ENCODE data around the gene HYAL1.

HYAL1 gene

DNA sequence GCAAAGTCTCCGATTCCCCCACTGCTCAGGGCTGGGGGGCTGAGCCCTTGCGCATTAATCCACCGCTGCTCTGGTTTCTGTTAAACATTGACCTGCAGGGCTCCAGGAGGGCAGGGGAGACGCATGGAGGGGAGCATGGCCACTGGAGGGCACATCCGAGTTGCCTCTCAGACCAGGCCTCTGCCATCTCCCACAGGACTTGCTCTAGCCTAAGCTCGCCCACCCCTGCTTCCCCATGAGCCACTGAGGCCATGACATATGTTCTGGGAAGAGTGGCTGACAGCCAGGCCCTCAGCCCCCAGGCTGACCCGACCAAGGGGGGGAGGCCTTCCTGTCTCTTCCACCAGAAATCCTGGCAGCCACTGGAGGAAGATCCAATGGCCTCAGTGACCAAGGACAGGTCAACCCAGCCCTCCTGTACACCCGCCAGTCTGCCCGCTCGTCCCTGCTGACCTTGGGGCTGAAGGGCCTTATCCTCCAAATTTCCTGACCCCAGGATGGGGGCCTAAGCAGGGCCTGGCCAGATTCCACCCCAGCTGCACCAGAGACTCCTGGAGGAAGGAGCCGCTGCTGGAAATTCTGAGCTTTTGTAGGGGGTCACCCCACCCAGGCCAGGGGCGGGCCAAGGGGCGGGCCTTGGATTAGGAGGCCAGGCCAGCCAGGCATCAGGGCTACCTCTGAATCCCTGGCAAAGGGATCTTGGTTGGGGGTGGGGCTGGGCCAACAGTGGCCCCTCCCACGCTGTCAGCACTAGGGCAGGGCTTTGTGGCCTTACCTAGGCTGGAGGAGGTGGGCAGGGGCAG lies at the start of gene HYAL1:
Gene HYAL1 (minus strand): TSS at position 562 of the 803 bp plus-strand sequence. CDS start 618 bp downstream, outside the sequence.
- DNase-seq = no peak

- no peak for DNase-seq
These were observed 49.4 kb upstream of the HYAL1 start for GRCh38 chr3:50352781-50353180.

GRCh38 chr3:50351323-50351697 lies 47.9 kb upstream of the HYAL1 start:
- no peak for DNase-seq

DNA sequence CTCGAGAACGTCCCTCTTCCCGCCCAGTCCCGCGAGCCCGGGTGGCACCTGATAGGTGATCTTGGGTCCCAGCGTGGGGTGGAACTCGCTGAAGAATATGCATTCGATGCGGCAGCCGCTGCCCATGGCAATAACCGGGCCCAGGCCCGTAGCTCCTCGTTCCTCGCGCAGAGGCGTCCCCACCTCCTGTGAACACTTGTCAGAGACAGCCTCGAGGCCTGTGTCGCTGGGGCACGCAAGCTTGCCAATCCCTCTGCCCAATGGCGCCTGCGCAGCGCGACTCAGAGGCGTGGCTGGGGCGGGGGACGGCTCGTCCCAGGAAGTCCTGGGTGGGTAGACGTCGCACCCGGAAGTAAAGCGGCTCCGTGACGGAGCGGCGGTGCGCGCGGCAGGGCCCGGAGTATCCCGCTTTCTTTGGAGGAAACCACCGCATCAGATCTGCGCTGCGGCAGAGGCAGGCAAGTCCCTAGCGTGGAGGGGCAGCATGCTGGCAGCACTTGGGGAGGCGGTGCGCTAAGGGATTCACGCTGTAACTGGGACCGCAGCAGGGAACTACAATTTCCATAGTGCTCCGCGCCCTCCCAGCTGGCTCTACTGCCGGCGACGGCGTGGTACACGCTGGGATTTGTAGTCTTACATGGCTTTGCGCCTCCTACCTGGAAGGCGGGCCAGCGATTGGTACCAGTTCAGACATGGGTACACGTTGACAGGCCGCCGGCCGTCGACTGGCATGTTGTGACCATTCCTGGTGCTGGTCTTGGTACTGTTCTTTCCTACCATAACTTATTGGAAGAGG lies 47.4 kb upstream of the HYAL1 start, which contains the start of the genes CYB561D2 and NPRL2:
Gene CYB561D2 (plus strand): TSS at position 336 of the 796 bp plus-strand sequence. CDS start 572 bp downstream, outside the sequence.
Gene NPRL2 (minus strand): TSS at position 249 of the 796 bp plus-strand sequence. CDS start 123 bp downstream, at position 126.
- peak; percentile 85 for DNase-seq

DNA sequence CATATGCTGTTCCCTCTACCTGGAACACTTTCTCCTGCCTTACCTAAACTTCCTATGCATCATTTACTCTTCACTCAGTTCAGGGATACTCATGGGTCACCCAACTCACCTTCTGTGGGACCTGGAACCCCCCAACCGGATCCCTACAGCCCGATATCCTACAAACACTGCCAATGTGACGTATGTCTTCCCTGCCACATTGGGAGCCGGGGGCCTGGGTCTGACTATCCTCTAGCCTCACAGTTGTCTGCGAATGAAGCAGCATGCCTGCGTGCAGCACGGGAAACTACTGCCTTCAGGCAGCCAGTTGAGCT lies 46.8 kb upstream of the HYAL1 start:
- DNase-seq = no peak

GRCh38 chr3:50347187-50347813 lies 43.9 kb upstream of the HYAL1 start:
- peak; percentile 27 for DNase-seq

DNA sequence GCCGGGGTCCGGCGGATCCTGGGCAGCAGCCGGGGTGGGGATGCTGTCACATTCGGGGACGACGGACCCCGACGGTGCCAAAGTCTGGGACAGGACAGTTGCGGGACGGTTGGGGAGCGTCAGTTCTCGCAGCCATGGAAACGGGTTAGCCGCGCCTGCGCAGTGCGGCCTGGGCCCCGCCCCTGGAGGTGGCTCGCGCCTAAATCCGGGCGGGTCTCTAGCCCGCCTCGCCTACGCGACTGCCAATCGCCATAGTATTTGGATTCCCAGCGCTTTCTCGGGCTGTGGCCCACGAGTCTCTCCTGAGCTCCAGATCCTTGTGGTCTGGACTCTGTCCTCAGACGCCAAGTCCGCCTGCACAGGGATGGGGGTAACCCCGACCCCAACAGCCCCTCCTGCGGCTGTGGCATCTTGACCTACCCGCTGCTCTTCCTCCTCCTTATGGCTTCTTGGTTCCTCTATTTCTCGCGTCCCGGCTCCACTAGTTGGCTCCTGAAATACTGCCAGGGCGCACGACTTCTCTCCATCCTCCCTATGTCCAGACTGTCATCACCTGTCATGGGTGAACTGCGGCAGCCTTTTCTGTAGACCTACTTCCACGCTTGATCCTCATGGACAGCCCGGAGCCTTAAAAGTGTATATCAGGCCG lies 42.3 kb upstream of the HYAL1 start, which contains the start of gene ZMYND10:
Gene ZMYND10 (minus strand): TSS at position 147 of the 649 bp plus-strand sequence. CDS start 153 bp downstream, outside the sequence.
- DNase-seq = no peak

GRCh38 chr3:50345008-50345407 lies 41.6 kb upstream of the HYAL1 start:
- no peak for DNase-seq

GRCh38 chr3:50342813-50343633 lies 39.6 kb upstream of the HYAL1 start:
- DNase-seq = no peak

GRCh38 chr3:50341996-50342650 lies 38.7 kb upstream of the HYAL1 start:
- no peak for DNase-seq

DNA sequence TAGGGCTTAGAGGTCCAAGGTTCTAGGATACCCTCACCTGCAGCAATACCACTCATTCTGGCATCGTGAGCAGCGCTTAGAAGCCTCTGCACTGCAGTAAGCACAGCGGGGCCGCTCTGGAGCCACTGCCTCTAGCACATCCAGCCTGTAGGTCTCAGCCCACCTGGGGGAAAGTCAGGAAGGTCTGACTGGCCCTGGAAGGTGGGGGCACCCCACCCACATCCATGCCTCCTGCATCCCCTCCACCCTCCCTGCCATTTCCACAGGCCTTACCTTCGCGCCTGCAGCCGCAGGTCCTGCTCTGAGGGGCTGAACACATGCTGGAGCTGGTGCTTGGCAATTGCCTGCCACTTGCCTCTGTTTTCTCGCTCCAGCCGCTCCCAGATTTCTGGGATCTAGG lies 38.2 kb upstream of the HYAL1 start:
- DNase-seq = no peak

GRCh38 chr3:50340448-50341329 lies 37.3 kb upstream of the HYAL1 start, which contains the start of gene RASSF1:
RASSF1 (minus strand) TSS chr3:50340836; CDS start chr3:50340805, 31 bp downstream.
- peak; percentile 92 for DNase-seq

DNA sequence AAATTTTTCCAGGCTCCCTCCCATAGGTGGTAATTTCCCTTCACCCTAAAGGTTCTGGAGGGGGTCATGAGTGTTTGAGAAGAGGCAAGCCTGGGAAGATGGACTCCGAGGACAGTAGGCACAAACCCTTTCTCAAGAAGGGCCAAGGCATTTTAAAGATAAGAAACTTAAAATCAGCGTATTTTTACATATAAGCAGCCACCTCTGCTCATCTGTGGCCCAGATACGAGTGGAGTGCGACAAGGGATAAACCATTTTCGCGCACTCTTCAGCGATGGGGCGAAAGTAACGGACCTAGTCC lies 36.7 kb upstream of the HYAL1 start:
- no peak for DNase-seq

DNA sequence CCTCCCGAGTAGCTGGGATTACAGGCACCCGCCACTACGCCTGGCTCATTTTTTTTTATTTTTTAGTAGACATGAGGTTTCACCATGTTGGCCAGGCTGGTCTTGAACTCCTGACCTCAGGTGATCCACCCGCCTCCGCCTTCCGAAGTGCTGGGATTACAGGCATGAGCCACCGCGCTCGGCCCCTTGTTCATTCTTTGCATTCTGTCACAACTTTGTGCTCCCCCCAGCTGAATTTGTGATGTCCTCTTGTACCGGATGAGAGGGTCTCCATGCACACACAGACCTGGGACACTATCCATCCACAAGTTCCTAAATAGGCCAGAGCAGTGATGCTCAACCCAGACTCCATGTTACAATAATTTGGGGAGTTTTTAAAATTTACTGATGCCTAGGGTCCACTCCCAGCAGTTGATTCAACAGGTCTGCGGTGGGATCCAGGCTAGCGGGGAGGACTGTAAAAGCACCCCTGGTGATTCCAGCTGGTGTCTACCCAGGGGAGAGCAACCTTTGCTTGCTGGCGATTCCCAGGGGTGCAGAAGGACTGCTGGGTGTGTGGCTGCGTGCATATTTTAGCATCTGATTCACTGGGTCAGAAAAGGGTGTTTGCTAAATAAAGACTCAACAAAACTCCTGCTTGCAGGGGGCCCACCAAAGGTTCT lies 36.2 kb upstream of the HYAL1 start:
- no peak for DNase-seq

GRCh38 chr3:50338965-50339364 lies 35.6 kb upstream of the HYAL1 start:
- DNase-seq = no peak

GRCh38 chr3:50337175-50337861 lies 33.9 kb upstream of the HYAL1 start:
- peak; percentile 96 for DNase-seq

DNA sequence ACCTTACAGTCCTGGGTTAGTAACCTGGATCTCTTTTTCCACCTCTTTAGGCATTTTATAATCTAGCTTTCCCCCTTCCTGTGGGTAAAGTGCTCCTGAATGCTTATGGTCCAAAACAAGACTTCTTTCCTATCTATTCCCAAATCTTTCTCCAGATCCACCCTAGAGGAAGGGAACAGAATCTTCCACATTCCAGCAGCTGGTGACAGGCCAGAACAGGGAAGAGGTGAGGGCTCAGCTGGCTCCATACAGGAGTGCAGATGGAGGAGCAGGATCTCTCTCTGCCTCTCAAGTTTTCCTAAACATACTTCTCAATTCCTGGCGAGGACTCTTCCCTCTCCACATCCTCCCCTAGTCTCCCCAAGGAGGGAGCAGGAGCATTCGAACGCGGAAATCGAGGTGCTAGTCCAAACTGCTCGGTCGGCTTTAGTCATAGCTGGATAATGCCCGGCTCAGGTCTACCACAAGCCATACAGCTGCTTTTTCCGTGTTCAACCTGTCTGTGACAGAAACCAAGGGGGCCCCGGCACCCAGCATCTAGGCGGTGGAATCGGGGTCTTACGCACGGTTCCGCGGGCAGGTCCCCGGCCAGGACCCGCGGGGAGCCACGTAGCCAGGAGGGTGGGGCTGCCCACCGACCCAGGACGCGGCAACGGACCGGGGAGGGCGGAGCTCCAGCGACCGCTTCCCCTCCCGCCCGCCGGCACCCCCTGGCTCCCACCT lies 33.2 kb upstream of the HYAL1 start:
- no peak for DNase-seq

- no peak for DNase-seq
These were observed 31.1 kb upstream of the HYAL1 start for GRCh38 chr3:50334339-50335075.
